GM19240 (cell line): Measurements from ENCODE around the gene HERC3.

ENCODE experiments used
- DNase-seq: peaks from one replicate; pipeline ENCODE4 v3.0.0; 2011; ENCODE audit warnings: low spot score; ENCODE audit not compliant: insufficient read length

Gene HERC3

GRCh38 chr4:88591787-88592599, at the start of gene HERC3:
Gene HERC3, plus strand, starts transcription at chr4:88592480. Its CDS starts 13,344 bp downstream, at chr4:88605824.
- DNase-seq: peak; percentile 54

- DNase-seq: no peak
Measured at GRCh38 chr4:88549815-88550214, 42.5 kb upstream of the HERC3 start.

GRCh38 chr4:88567591-88567990, 24.7 kb upstream of the HERC3 start:
- no peak for DNase-seq

- DNase-seq: no peak
Measured at GRCh38 chr4:88570001-88570400, 22.3 kb upstream of the HERC3 start.

GRCh38 chr4:88573276-88573980, 18.9 kb upstream of the HERC3 start:
- DNase-seq: no peak

- no peak for DNase-seq
Measured at GRCh38 chr4:88573995-88574394, 18.3 kb upstream of the HERC3 start.

- no peak for DNase-seq
Measured at GRCh38 chr4:88575186-88575585, 17.1 kb upstream of the HERC3 start.

- no peak for DNase-seq
Measured at GRCh38 chr4:88582493-88582892, 9.8 kb upstream of the HERC3 start.

GRCh38 chr4:88583631-88584470, 8.4 kb upstream of the HERC3 start:
- no peak for DNase-seq

GRCh38 chr4:88584471-88584900, 7.8 kb upstream of the HERC3 start:
- no peak for DNase-seq

- DNase-seq: no peak
Measured at GRCh38 chr4:88585917-88586316, 6.4 kb upstream of the HERC3 start.

- DNase-seq: no peak
Measured at GRCh38 chr4:88587306-88587705, 5.0 kb upstream of the HERC3 start.

GRCh38 chr4:88592600-88593448, 544 bp downstream of the HERC3 start:
- DNase-seq: peak; percentile 63

GRCh38 chr4:88597970-88598660, 5.8 kb downstream of the HERC3 start:
- no peak for DNase-seq

GRCh38 chr4:88599298-88599697, 7.0 kb downstream of the HERC3 start:
- no peak for DNase-seq

- no peak for DNase-seq
Measured at GRCh38 chr4:88599714-88600113, 7.4 kb downstream of the HERC3 start.

GRCh38 chr4:88600176-88600838, 8.0 kb downstream of the HERC3 start:
- DNase-seq: no peak

- DNase-seq: no peak
Measured at GRCh38 chr4:88604978-88605678, 12.8 kb downstream of the HERC3 start.

GRCh38 chr4:88605736-88606135, 13.5 kb downstream of the HERC3 start:
- no peak for DNase-seq
